ENCODE data around the gene GINS2. TPM values are rescaled to one million over a fixed set of nuclear protein-coding genes. Genes with fewer than 3 reads are reported as not detected.

Gene GINS2
- total RNA-seq, 1 experiment from 2014 or later = 53.3 TPM

- ChIA-PET CTCF (no interaction called here), POLR2A (no interaction called here), RAD21 (ENCODE audit: low non-redundant PET in 1 of 2, low total read pairs in 2 of 2, uncharacterized antibody in 2 of 2, unreplicated experiment in 2 of 2) (no interaction called here)
- H3K4me1 ChIP-seq (ENCODE audit: control insufficient read depth in 1 of 2, insufficient read depth in 2 of 2, low read length in 2 of 2) = no peaks in the 10 kb centered on the region
- H3K9me3 ChIP-seq (ENCODE audit: control insufficient read depth in 1 of 2, insufficient read depth in 1 of 2, low read depth in 1 of 2, low read length in 2 of 2) = no peaks in the 10 kb centered on the region
- peak; percentile 24 for ATAC-seq
- no peaks in the 10 kb centered on the region for H3K27me3 ChIP-seq (ENCODE audit: insufficient read depth, low read length)
- TF ChIP-seq POLR2AphosphoS5 (IDR thresholded peaks at IDR 0.05; ENCODE audit: low read depth, low read length) (no peak), SIN3A (IDR thresholded peaks at IDR 0.05; ENCODE audit: low read depth) (no peak), YY1 (IDR thresholded peaks at IDR 0.05; ENCODE audit: extremely low read depth, insufficient replicate concordance, low read depth, low read length) (no peak), CEBPB (IDR thresholded peaks at IDR 0.05; ENCODE audit: low read depth) (no peak; the same call in 1 of the 2 replicates), ZNF274 (IDR thresholded peaks at IDR 0.05; ENCODE audit: low read depth, low read length) (no peak)
- no peaks in the 10 kb centered on the region for H3K9me2 ChIP-seq (ENCODE audit: insufficient read depth)
- intact Hi-C loops (cut with micrococcal nuclease) = no loop called here
- H2AFZ ChIP-seq (ENCODE audit: low read depth, low read length, poor library complexity, severe bottlenecking) = no peak overlapping the region
- H3K36me3 ChIP-seq (ENCODE audit: control insufficient read depth in 1 of 2, insufficient read depth in 2 of 2, low read length in 2 of 2) = no peaks in the 10 kb centered on the region; a peak in 1 of 4 replicates
- H3K79me2 ChIP-seq (ENCODE audit: insufficient read depth, low read length) = no peaks in the 10 kb centered on the region; the same call in 1 of the 2 replicates
- no peak overlapping the region for H3K9ac ChIP-seq (ENCODE audit: low read length)
- H3K4me2 ChIP-seq (ENCODE audit: low read length) = no peak overlapping the region
- no peak overlapping the region for H3K27ac ChIP-seq (ENCODE audit: low read depth, low read length)
- no peak for DNase-seq (ENCODE audit: low read depth, low spot score)
- no peak overlapping the region for H3K4me3 ChIP-seq (replicated peaks in 1 of 2; ENCODE audit: low read depth in 1 of 2, low read length in 2 of 2)
- H4K20me1 ChIP-seq (ENCODE audit: insufficient read depth) = no peaks in the 10 kb centered on the region
- no TSS peak for BruUV-seq (replicated peaks)
These were observed 44.5 kb upstream of the GINS2 start for GRCh38 chr16:85733155-85733838.

GRCh38 chr16:85731179-85731578 is 42.4 kb upstream of the GINS2 start:
- CTCF ChIA-PET = no interaction called here
- no peak overlapping the region for H3K27ac ChIP-seq (ENCODE audit: low read depth, low read length)
- H3K27me3 ChIP-seq (ENCODE audit: insufficient read depth, low read length) = no peaks in the 10 kb centered on the region
- intact Hi-C loops (cut with micrococcal nuclease) = no loop called here
- H3K9ac ChIP-seq (ENCODE audit: low read length) = no peak overlapping the region
- no peaks in the 10 kb centered on the region for H3K4me1 ChIP-seq (ENCODE audit: control insufficient read depth in 1 of 2, insufficient read depth in 2 of 2, low read length in 2 of 2)
- RAD21 ChIA-PET (ENCODE audit: low non-redundant PET in 1 of 2, low total read pairs in 2 of 2, uncharacterized antibody in 2 of 2, unreplicated experiment in 2 of 2) = no interaction called here
- no peak for DNase-seq (ENCODE audit: low read depth, low spot score)
- no peaks in the 10 kb centered on the region for H4K20me1 ChIP-seq (ENCODE audit: insufficient read depth)
- H3K79me2 ChIP-seq (ENCODE audit: insufficient read depth, low read length) = no peaks in the 10 kb centered on the region; the same call in 1 of the 2 replicates
- no peak for ATAC-seq
- peaks cover 0 to 6% of the 10 kb centered on the region in 2 experiments; a peak in 1 of 4 replicates for H3K36me3 ChIP-seq (ENCODE audit: control insufficient read depth in 1 of 2, insufficient read depth in 2 of 2, low read length in 2 of 2)
- no peaks in the 10 kb centered on the region for H3K9me3 ChIP-seq (ENCODE audit: control insufficient read depth in 1 of 2, insufficient read depth in 1 of 2, low read depth in 1 of 2, low read length in 2 of 2)
- no peak overlapping the region for H3K4me3 ChIP-seq (replicated peaks in 1 of 2; ENCODE audit: low read depth in 1 of 2, low read length in 2 of 2)
- no peaks in the 10 kb centered on the region for H3K9me2 ChIP-seq (ENCODE audit: insufficient read depth)
- H3K4me2 ChIP-seq (ENCODE audit: low read length) = no peak overlapping the region
- no peak overlapping the region for H2AFZ ChIP-seq (ENCODE audit: low read depth, low read length, poor library complexity, severe bottlenecking)
- TF ChIP-seq CEBPB (IDR thresholded peaks at IDR 0.05; ENCODE audit: low read depth) (no peak), EGR1 (IDR thresholded peaks at IDR 0.05; ENCODE audit: low read depth) (no peak), POLR2A (IDR thresholded peaks at IDR 0.05; ENCODE audit: borderline replicate concordance, extremely low read depth, insufficient read depth, insufficient read length) (no peak), SP1 (IDR thresholded peaks at IDR 0.05; ENCODE audit: low read depth) (no peak), YY1 (IDR thresholded peaks at IDR 0.05; ENCODE audit: extremely low read depth, insufficient replicate concordance, low read depth, low read length) (no peak), ELF1 (IDR thresholded peaks at IDR 0.05; ENCODE audit: borderline replicate concordance, low read depth) (no peak), SIN3A (IDR thresholded peaks at IDR 0.05; ENCODE audit: low read depth) (no peak), JUND (IDR thresholded peaks at IDR 0.05) (no peak), ATF3 (IDR thresholded peaks at IDR 0.05) (no peak), CBX3 (IDR thresholded peaks at IDR 0.05; ENCODE audit: low read depth) (no peak)
- TF ChIP-seq, protein P1, sequence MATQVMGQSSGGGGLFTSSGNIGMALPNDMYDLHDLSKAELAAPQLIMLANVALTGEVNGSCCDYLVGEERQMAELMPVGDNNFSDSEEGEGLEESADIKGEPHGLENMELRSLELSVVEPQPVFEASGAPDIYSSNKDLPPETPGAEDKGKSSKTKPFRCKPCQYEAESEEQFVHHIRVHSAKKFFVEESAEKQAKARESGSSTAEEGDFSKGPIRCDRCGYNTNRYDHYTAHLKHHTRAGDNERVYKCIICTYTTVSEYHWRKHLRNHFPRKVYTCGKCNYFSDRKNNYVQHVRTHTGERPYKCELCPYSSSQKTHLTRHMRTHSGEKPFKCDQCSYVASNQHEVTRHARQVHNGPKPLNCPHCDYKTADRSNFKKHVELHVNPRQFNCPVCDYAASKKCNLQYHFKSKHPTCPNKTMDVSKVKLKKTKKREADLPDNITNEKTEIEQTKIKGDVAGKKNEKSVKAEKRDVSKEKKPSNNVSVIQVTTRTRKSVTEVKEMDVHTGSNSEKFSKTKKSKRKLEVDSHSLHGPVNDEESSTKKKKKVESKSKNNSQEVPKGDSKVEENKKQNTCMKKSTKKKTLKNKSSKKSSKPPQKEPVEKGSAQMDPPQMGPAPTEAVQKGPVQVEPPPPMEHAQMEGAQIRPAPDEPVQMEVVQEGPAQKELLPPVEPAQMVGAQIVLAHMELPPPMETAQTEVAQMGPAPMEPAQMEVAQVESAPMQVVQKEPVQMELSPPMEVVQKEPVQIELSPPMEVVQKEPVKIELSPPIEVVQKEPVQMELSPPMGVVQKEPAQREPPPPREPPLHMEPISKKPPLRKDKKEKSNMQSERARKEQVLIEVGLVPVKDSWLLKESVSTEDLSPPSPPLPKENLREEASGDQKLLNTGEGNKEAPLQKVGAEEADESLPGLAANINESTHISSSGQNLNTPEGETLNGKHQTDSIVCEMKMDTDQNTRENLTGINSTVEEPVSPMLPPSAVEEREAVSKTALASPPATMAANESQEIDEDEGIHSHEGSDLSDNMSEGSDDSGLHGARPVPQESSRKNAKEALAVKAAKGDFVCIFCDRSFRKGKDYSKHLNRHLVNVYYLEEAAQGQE (IDR thresholded peaks at IDR 0.05; ENCODE audit: low read depth) = no peak
- TF ChIP-seq, protein P2, sequence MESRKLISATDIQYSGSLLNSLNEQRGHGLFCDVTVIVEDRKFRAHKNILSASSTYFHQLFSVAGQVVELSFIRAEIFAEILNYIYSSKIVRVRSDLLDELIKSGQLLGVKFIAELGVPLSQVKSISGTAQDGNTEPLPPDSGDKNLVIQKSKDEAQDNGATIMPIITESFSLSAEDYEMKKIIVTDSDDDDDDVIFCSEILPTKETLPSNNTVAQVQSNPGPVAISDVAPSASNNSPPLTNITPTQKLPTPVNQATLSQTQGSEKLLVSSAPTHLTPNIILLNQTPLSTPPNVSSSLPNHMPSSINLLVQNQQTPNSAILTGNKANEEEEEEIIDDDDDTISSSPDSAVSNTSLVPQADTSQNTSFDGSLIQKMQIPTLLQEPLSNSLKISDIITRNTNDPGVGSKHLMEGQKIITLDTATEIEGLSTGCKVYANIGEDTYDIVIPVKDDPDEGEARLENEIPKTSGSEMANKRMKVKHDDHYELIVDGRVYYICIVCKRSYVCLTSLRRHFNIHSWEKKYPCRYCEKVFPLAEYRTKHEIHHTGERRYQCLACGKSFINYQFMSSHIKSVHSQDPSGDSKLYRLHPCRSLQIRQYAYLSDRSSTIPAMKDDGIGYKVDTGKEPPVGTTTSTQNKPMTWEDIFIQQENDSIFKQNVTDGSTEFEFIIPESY (IDR thresholded peaks at IDR 0.05; ENCODE audit: extremely low read depth, insufficient replicate concordance, low read length) = no peak
- POLR2A ChIA-PET = no interaction called here
- no TSS peak for BruUV-seq (replicated peaks)
